ENCODE measurements around the gene DCAF12. TPM values are rescaled to one million over a fixed set of nuclear protein-coding genes. Genes with fewer than 3 reads are reported as not detected.

DCAF12 gene
- total and polyA plus RNA-seq, 2 of the 13 experiments (the other 11 are each of a cell fraction or from before 2014, with no cell fraction given) = 26.8 to 37.4 TPM

DNA sequence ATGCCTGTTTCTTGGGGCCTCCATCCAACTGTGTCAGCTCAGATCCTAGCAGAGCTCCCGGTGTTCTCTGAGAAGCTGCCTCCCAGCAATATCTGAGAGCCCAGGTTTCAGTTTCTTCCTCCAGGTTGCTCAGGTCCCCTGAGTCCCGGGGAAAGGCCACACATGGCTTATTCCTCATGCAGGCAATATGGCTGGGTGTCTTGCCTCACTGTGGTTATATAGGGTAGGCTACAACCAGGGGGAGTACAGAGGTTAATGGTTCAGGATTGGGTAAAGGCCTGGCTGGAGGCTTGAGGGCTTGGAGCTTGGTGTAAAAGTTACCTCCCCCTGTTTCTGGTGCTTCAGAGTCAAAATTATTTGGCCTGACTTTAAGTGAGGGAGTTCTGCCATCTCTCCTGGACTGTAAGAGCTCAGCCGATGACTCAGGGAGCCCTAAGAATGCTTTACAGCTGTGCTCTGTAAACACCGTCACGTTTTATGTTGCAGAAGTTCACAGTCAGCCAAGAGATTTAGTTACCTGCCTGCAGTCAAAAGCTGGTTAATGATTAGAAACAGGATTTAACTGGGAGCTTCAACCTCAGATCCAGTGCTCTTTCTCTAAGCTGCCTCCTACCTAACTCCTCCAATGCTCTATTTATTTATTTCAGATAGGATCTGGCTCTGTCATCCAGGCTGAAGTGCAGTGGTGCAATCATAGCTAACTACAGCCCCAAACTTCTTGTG is 53.5 kb downstream of the DCAF12 start (continued):
- TF ChIP-seq, protein P1, sequence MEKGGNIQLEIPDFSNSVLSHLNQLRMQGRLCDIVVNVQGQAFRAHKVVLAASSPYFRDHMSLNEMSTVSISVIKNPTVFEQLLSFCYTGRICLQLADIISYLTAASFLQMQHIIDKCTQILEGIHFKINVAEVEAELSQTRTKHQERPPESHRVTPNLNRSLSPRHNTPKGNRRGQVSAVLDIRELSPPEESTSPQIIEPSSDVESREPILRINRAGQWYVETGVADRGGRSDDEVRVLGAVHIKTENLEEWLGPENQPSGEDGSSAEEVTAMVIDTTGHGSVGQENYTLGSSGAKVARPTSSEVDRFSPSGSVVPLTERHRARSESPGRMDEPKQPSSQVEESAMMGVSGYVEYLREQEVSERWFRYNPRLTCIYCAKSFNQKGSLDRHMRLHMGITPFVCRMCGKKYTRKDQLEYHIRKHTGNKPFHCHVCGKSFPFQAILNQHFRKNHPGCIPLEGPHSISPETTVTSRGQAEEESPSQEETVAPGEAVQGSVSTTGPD (CRISPR knock-in tag; IDR thresholded peaks at IDR 0.05) = no peak
- TF ChIP-seq REL (CRISPR knock-in tag; conservative IDR thresholded peaks at IDR 0.05) (no peak), TEAD2 (CRISPR knock-in tag; IDR thresholded peaks at IDR 0.05) (no peak), NFIC (IDR thresholded peaks at IDR 0.05; ENCODE audit: low read length) (no peak), ZHX1 (CRISPR knock-in tag; IDR thresholded peaks at IDR 0.05; ENCODE audit: low read depth) (no peak), ZNF256 (CRISPR knock-in tag; conservative IDR thresholded peaks at IDR 0.05) (no peak), PCBP2 (optimal IDR thresholded peaks at IDR 0.05; ENCODE audit: low read depth, low read length, poor library complexity, severe bottlenecking) (no peak), ZNF142 (CRISPR knock-in tag; IDR thresholded peaks at IDR 0.05) (no peak), ZSCAN20 (CRISPR knock-in tag; IDR thresholded peaks at IDR 0.05; ENCODE audit: borderline replicate concordance) (no peak), ZNF446 (CRISPR knock-in tag; IDR thresholded peaks at IDR 0.05) (no peak), ZNF33A (CRISPR knock-in tag; IDR thresholded peaks at IDR 0.05; ENCODE audit: borderline replicate concordance) (no peak), ZSCAN31 (CRISPR knock-in tag; IDR thresholded peaks at IDR 0.05; ENCODE audit: low read depth) (peak; percentile 65; the same call in 1 of the 2 replicates), ZNF766 (CRISPR knock-in tag; IDR thresholded peaks at IDR 0.05; ENCODE audit: borderline replicate concordance) (no peak), SRY (CRISPR knock-in tag; IDR thresholded peaks at IDR 0.05) (no peak), SMAD3 (CRISPR knock-in tag; IDR thresholded peaks at IDR 0.05) (peak; percentile 69; the same call in 1 of the 2 replicates), ZNF101 (CRISPR knock-in tag; IDR thresholded peaks at IDR 0.05; ENCODE audit: borderline replicate concordance, low read depth) (no peak), ZSCAN9 (CRISPR knock-in tag; IDR thresholded peaks at IDR 0.05; ENCODE audit: borderline replicate concordance) (peak; percentile 68; the same call in 1 of the 2 replicates)
- TF ChIP-seq, protein P2, sequence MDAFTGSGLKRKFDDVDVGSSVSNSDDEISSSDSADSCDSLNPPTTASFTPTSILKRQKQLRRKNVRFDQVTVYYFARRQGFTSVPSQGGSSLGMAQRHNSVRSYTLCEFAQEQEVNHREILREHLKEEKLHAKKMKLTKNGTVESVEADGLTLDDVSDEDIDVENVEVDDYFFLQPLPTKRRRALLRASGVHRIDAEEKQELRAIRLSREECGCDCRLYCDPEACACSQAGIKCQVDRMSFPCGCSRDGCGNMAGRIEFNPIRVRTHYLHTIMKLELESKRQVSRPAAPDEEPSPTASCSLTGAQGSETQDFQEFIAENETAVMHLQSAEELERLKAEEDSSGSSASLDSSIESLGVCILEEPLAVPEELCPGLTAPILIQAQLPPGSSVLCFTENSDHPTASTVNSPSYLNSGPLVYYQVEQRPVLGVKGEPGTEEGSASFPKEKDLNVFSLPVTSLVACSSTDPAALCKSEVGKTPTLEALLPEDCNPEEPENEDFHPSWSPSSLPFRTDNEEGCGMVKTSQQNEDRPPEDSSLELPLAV (CRISPR knock-in tag; conservative IDR thresholded peaks at IDR 0.05; ENCODE audit: low read depth) = no peak
